ENCODE measurements around the gene HELZ.
"Not testable (repeated sequence)": the region's sequence is repeated elsewhere in the genome, so short reads cannot be mapped to it uniquely, and the experiment has no call there.

GRCh38 chr17:67092710-67093109 lies 152.3 kb downstream of the HELZ start:
- not testable (repeated sequence) for TF ChIP-seq EZH2phosphoT487 (IDR thresholded peaks at IDR 0.05; ENCODE audit: borderline replicate concordance, low read depth); MAX (IDR thresholded peaks at IDR 0.05; ENCODE audit: low read depth); CTCF (IDR thresholded peaks at IDR 0.05); GABPA (IDR thresholded peaks at IDR 0.05; ENCODE audit: low read depth); TEAD4 (IDR thresholded peaks at IDR 0.05; ENCODE audit: borderline replicate concordance, insufficient read depth); EP300 (IDR thresholded peaks at IDR 0.05; ENCODE audit: borderline replicate concordance in 1 of 2, low read depth in 1 of 2, low read length in 1 of 2); RFX5 (IDR thresholded peaks at IDR 0.05; ENCODE audit: low read length); YY1 (IDR thresholded peaks at IDR 0.05; ENCODE audit: low read depth); NFIC (IDR thresholded peaks at IDR 0.05; ENCODE audit: borderline replicate concordance); TAF1 (IDR thresholded peaks at IDR 0.05; ENCODE audit: borderline replicate concordance, low read depth, low read length); REST (IDR thresholded peaks at IDR 0.05; ENCODE audit: low read depth, low read length); SMC3 (IDR thresholded peaks at IDR 0.05; ENCODE audit: low read depth, low read length); POLR2AphosphoS5 (IDR thresholded peaks at IDR 0.05; ENCODE audit: low read depth, low read length)
